RCC 7860 (cell line): ENCODE measurements around the gene C11orf98.
"Not testable (repeated sequence)": the region's sequence is repeated elsewhere in the genome, so short reads cannot be mapped to it uniquely, and the experiment has no call there.

Experiments
- DNase-seq: peaks from one replicate; pipeline ENCODE4 v3.0.0-alpha.2; 2015; ENCODE audit warnings: low spot score
- FAIRE-seq: peaks from 2 replicates; lab custom pipeline; 2012; peaks lifted over from hg19 to GRCh38; lab: Jason Lieb, UNC

C11orf98 gene

DNA sequence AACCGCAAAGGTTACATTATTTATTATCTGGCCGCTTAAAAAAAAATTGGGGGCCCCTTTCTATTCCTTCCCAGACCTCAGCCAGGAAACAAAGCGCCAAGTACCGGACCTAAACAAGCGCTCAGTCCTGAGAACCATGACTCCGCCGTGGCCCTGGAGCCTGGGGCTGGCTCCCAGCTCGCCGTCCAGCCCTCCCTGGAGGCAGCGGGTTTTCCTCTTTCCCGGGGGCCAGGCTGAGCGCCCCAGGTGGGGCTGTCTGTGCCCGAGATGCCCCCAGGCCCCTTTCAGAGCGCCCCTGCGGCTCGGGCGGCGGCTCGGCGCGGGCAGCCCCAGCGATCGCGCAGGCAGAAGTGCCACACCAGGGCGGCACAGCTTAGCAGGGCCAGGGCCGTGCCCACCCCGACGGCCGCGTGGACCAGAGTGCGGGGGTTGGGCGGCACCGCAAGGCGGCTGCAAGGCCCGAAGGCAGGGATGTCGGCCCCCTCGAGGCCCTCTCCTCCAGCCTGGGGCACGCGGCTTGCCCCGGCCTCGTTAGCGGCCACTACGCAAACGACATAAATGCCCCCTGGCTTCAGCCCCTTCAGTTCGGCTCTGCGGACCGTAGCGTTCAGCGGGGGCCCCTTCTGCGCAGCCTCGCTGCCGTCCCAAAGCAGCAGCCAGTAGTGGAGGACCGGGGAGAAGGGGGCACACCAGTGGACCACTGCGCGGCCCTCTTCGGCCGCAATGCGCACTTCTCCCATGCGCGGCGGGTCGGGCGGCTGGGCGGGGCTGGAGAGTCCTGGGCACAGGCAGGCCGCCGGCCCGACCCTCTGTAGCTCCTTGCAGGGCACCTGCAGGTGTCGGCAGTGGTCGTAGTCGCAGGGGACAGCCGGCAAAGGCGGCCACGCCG lies 22.7 kb upstream of the C11orf98 start:
- FAIRE-seq = no peak
- DNase-seq = no peak

GRCh38 chr11:62682518-62682917 lies 17.5 kb upstream of the C11orf98 start:
- no peak for DNase-seq
- no peak for FAIRE-seq

DNA sequence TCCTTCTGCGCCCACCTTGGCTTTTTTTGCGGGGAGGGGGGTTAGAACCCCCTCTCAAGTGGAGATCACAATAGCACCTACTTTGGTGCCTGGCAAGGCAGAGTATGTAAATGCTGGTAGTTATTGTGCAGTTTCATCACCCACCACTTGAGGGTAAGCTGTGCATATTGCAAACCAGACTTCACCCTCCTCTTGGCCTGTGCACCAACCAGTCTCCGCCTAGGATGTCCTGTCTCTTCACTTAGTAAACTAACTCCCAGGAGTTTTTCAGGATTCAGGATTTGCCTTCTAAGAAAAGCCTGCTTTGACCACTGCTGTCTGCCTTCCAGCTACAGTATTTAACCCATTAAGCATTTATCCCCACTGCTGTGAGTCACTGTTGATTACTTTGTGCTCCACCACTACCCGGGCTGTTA lies 15.8 kb upstream of the C11orf98 start:
- FAIRE-seq = no peak
- peak; percentile 41 for DNase-seq

DNA sequence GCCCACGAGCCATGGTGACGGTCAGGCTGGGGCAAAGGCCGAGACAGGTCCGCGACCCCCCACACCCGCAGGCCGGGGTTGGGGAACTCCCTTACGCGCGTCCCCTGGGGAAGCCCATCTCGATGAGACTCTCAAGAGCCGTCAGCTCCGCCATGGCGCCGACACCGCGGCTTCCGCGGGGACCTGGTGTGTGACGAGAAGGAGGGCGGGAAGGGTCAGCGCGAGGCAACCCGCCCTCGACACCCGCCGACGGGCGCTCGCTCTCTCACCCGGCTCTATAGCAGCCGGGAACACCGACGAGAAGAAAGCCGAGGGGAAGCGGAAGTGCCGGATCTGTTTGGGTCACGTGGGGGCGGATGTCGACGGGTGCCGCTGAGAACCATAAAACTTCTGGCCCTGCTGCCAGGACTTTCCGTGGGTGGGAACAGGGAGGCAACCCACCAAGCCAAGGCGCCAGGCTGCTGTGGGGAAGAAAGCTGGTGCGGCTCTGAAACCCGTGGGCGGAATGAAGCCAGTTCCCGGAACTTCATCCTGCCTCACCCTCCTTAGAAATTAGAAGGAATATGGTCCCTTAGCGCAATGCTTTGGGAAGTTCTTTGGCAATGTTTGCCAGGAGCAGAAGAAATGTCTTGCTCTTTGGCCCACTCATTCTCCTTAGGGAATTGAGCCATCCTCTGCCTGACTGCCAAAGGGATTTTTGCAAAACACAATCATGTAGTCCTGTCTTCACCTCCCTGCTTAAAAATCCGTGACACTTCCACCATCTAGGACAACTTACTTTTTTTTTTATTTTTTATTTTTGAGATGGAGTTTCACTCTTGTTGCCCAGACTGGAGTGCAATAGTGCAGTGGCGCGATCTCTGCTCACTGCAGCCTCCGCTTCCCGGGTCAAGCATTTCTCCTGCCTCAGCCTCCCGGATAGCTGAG lies 14.0 kb upstream of the C11orf98 start, which contains the start of gene UBXN1:
UBXN1 (minus strand) TSS at position 304 of the 927 bp plus-strand sequence; CDS start at position 154, 150 bp downstream.
- DNase-seq (peak; percentile 67), FAIRE-seq (no peak)

DNA sequence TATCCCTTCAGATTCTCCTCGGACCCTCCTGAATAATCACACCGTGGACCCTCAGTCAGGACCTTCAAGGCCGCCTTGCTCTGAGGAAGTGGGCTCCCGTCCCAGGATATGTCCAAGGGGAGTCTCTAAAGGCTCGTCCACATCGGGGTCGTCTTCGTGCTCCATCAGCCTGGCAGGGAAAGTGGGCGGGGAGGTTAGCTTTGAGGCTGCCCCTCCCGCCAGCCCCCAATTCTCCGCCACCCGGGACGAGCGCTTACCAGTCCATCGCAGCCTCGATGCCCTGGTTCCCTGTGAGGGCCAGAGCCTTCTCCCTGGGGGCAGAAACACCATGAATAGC lies 13.4 kb upstream of the C11orf98 start:
- no peak for DNase-seq
- no peak for FAIRE-seq

DNA sequence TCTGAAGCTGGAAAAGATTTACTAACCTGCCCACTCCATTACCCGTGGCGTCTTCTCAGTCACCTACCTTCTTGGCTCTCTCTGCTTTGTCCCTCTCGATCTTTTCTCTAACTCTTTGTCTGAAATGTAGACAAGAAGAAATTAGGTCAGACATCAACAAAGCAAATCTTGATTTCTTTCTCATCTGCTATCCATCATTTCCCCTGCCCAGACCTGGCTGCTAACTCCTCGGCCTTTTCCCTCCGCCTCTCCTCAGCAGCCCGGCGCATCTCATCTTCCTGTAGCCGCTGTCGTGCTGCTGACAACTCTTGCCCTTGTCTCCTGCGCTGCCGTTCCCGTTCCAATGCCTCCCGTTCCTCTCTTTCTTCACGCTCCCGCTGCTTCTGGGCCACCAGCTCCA lies 12.7 kb upstream of the C11orf98 start:
- DNase-seq = no peak
- no peak for FAIRE-seq

DNA sequence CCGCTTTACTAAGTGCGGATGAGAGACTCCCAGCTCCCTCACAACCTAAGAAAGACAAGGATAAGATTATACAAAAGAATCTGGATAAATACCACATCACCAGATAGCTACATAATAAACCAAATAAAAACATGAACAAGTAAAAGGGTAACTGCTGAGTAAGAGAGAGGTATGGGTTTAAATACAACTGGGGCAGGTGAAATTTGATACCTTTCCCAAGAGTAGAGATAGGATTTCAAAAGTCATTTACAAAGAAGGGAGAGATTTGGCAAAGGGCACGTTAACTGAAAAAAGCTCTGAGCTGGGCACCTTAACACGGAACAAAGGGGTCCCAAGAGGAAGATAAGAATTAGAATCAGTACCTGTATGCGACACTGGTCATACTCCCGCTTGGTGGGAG lies 12.1 kb upstream of the C11orf98 start:
- DNase-seq = no peak
- no peak for FAIRE-seq

GRCh38 chr11:62676698-62677097 lies 11.7 kb upstream of the C11orf98 start:
- FAIRE-seq = no peak
- DNase-seq = no peak

GRCh38 chr11:62675415-62675814 lies 10.4 kb upstream of the C11orf98 start:
- DNase-seq, FAIRE-seq: not testable (repeated sequence)

DNA sequence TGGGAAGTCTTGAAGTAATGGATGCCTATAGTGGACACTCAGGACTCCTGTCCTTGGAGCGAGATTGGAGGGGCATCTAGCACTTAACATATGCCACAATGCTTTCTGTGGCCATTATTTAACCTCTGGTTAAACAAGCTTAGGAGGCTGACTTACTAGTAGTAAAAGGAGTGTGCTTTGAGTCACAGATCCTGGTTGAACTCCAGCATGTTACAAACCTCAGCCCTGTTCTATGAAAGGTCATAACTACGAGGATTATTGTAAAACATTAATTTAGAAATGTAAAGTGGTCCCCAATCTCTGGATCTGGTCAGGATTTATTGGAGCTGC lies 8.2 kb upstream of the C11orf98 start:
- no peak for FAIRE-seq

DNA sequence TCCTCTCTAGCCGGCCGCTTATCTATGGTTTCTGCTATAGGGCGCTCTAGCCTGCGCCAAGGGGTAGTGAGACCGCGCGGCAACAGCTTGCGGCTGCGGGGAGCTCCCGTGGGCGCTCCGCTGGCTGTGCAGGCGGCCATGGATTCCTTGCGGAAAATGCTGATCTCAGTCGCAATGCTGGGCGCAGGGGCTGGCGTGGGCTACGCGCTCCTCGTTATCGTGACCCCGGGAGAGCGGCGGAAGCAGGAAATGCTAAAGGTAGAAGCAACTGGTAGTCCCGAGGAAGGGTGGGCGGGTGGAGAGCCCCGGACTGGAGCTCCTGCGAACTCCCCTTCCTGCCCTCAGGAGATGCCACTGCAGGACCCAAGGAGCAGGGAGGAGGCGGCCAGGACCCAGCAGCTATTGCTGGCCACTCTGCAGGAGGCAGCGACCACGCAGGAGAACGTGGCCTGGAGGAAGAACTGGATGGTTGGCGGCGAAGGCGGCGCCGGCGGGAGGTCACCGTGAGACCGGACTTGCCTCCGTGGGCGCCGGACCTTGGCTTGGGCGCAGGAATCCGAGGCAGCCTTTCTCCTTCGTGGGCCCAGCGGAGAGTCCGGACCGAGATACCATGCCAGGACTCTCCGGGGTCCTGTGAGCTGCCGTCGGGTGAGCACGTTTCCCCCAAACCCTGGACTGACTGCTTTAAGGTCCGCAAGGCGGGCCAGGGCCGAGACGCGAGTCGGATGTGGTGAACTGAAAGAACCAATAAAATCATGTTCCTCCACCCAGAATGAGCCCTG lies 6.8 kb upstream of the C11orf98 start, which contains the start of the genes LBHD1 and UQCC3:
LBHD1 (minus strand) TSS at position 660 of the 782 bp plus-strand sequence. CDS start 2,236 bp downstream, outside the sequence.
UQCC3 (plus strand) TSS at position 66 of the 782 bp plus-strand sequence; CDS start at position 139, 73 bp downstream.
- FAIRE-seq = no peak
- peak; percentile 78 for DNase-seq

More for the DNA sequence above, 8.2 kb upstream of the C11orf98 start:
- DNase-seq = peak; percentile 5

DNA sequence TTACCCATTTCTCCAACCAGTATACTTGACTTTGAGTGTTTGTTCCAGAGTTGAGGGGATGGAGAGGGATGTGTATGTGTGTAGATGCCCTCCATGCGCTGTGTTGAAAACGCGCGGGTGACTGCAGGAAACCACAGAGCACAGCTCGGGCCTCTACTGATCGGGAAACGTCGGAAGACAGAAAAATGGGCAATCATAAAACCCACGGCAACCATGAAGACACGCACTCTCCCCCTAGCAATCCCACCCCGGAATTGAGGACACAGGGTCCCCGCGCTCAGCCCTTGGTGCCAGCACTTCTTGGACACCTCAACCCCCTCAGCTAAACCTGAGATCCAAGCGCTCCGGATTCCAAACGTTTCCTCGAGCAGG lies 6.2 kb upstream of the C11orf98 start:
- DNase-seq = peak; percentile 7
- FAIRE-seq = no peak

DNA sequence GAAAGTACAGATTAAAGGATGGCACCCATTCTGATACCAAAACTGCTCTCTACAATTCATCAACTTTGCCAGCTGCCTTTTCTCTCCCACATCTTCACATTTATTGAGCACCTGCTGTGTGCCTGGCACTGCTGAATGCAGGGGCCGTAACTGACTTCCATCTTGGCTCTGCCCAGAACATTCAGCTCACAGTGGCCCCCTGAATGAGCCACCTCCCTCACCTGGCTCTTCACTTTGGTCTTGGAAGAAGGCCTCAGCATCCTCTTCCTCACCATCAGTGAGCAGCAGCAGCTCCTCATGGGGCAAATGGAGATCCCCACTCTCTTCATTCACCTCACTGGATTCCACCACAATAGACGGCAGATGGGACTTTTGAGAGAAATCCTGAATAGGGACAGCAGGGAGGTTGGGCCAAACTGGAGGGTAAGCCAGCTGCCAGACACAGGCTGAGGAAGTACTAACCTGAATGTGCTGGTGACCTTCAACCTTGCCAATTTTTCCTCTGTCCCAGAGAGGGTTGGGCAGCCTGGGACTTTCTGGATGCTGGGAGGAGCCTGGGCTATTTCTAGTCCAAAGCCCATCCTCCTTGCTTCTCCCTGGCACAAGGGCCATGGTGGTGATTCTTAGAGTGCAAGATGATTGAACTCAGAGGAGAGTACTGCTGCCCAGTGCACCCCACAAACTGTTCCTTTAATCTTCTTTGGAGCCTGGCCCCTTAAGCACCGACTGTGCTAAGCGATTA lies 4.6 kb upstream of the C11orf98 start:
- peak; percentile 7 for DNase-seq
- no peak for FAIRE-seq

DNA sequence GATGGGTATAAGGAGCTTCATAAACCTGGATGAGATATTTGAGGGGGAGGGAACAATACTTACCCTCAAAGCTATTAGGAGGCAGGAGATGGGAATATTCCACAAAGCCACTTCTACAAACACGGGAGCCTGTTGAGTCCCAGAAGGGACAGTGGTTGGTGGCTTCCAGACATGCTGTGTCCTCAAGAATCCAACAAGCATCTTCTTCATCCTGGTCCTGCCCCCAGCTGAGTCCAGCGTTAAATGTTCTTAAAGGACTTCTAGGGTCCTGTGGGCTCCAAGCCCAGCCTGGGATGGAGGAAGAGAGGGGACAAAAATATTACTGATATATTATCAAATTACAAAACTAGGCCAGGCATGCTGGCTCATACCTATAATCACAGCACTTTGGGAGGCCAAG lies 2.5 kb upstream of the C11orf98 start:
- FAIRE-seq (no peak), DNase-seq (peak; percentile 7)

DNA sequence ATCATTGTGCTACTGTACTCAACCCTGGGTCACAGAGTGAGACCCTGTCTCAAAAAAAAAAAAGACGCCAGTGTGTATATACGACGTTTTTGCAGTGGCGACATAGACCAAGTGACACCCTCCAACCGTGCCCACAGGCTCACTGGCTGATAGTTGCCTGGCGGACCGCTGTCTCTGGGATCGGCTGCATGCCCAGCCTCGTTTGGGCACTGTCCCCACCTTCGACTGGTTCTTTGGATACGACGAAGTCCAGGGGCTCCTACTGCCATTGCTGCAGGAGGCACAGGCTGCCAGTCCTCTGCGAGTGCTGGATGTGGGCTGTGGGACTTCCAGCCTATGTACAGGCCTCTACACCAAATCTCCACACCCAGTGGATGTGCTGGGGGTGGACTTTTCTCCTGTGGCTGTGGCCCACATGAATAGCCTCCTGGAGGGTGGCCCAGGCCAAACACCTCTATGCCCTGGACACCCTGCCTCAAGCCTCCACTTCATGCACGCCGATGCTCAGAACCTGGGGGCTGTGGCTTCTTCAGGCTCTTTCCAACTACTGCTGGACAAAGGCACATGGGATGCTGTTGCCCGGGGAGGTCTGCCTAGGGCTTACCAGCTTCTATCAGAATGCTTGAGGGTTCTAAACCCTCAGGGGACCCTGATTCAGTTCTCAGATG lies 1.4 kb upstream of the C11orf98 start:
- no peak for FAIRE-seq

GRCh38 chr11:62665599-62666258 lies 719 bp upstream of the C11orf98 start:
- FAIRE-seq = no peak
- peak; percentile 10 for DNase-seq

More for the DNA sequence above, 1.4 kb upstream of the C11orf98 start:
- DNase-seq = no peak

GRCh38 chr11:62664405-62665074 lies 470 bp downstream of the C11orf98 start:
- DNase-seq (peak; percentile 40), FAIRE-seq (no peak)

DNA sequence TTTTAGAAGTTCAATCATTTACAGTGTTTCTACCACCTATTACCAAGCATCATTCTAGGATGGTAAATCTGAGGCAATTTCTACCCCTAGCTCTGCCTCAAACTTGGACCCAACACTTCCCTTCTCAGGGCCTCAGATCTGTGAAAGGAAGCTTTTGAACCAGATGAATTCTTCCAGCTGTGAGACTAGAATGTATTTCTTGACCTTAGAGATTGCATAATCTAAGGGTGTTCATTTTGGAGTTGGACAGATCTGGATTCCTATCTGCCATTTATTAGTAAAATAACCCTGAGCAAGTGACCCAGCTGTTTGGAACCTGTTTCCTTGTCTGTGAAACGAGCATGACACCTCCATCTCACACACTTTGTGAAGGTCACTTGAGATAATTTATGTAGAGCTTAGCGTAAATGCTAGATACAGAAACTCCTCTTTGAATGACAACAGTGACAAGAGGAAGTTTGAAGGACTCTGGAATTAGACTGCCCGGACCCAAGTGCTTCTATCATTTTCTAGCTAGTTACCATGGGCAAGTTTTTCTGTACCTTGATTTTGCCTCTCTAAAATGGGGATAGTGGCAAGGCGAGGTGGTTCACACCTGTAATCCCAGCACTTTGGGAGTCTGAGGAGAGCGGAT lies 8.1 kb downstream of the C11orf98 start:
- DNase-seq (no peak), FAIRE-seq (no peak)
